ENCODE data around the gene ELMO1. TPM values are rescaled to one million over a fixed set of nuclear protein-coding genes. Genes with fewer than 3 reads are reported as not detected.

Gene ELMO1
- polyA plus RNA-seq, 1 donor (not counting 4 experiments of a cell fraction or from before 2014, with no cell fraction given) = not detected

- Histone ChIP-seq H3K9me3 (ENCODE audit: control insufficient read depth, low read depth, low read length) (no peaks in the 10 kb centered on the region), H3K4me3 (ENCODE audit: control insufficient read depth in 2 of 3, extremely low read depth in 1 of 3, insufficient read depth in 2 of 3, low read depth in 1 of 3, low read length in 3 of 3) (no peak overlapping the region), H3K79me2 (ENCODE audit: control insufficient read depth, insufficient read depth, low read length) (no peaks in the 10 kb centered on the region), H2AFZ (ENCODE audit: control insufficient read depth, low read length) (no peak overlapping the region), H3K27me3 (ENCODE audit: control insufficient read depth, extremely low read depth, insufficient read depth, low read length) (no peaks in the 10 kb centered on the region), H3K4me2 (ENCODE audit: control insufficient read depth, extremely low read depth, insufficient read depth, low read depth, low read length) (no peak overlapping the region), H3K9me1 (ENCODE audit: control insufficient read depth, extremely low read depth, insufficient read depth, low read length) (no peaks in the 10 kb centered on the region), H3K9ac (ENCODE audit: control insufficient read depth, extremely low read depth, insufficient read depth, low read length) (no peak overlapping the region), H3K4me1 (ENCODE audit: control insufficient read depth, extremely low read depth, insufficient read depth, low read length) (no peaks in the 10 kb centered on the region), H4K20me1 (ENCODE audit: control insufficient read depth, extremely low read depth, insufficient read depth, low read length) (no peaks in the 10 kb centered on the region), H3K27ac (ENCODE audit: control insufficient read depth, insufficient read depth, low read length) (no peak overlapping the region), H3K36me3 (ENCODE audit: control insufficient read depth in 2 of 2, extremely low read depth in 1 of 2, insufficient read depth in 2 of 2, low read length in 2 of 2) (no peaks in the 10 kb centered on the region)
- dilution Hi-C loops (cut with MboI; ENCODE audit: extremely low pct_ligation_motif_present, low sequenced_read_pairs) = no loop called here
- no peak for TF ChIP-seq EZH2 (IDR thresholded peaks at IDR 0.05; ENCODE audit: low read length)
- no peak for TF ChIP-seq CTCF (optimal IDR thresholded peaks at IDR 0.05 in 1 of 3, IDR thresholded peaks at IDR 0.05 in 1 of 3, conservative IDR thresholded peaks at IDR 0.05 in 1 of 3; ENCODE audit: extremely low read depth in 1 of 3, insufficient read depth in 2 of 3, low read length in 3 of 3)
- FAIRE-seq (no peak), DNase-seq (ENCODE audit: low read depth, low spot score) (no peak)
Measured at GRCh38 chr7:37277513-37277912, 171.2 kb downstream of the ELMO1 start.

- DNase-seq (ENCODE audit: low read depth, low spot score) (no peak), FAIRE-seq (no peak)
- dilution Hi-C loops (cut with MboI; ENCODE audit: extremely low pct_ligation_motif_present, low sequenced_read_pairs) = no loop called here
- Histone ChIP-seq H3K9me1 (ENCODE audit: control insufficient read depth, extremely low read depth, insufficient read depth, low read length) (no peaks in the 10 kb centered on the region), H3K27me3 (ENCODE audit: control insufficient read depth, extremely low read depth, insufficient read depth, low read length) (no peaks in the 10 kb centered on the region), H2AFZ (ENCODE audit: control insufficient read depth, low read length) (no peak overlapping the region), H3K9ac (ENCODE audit: control insufficient read depth, extremely low read depth, insufficient read depth, low read length) (no peak overlapping the region), H4K20me1 (ENCODE audit: control insufficient read depth, extremely low read depth, insufficient read depth, low read length) (no peaks in the 10 kb centered on the region), H3K36me3 (ENCODE audit: control insufficient read depth in 2 of 2, extremely low read depth in 1 of 2, insufficient read depth in 2 of 2, low read length in 2 of 2) (no peaks in the 10 kb centered on the region), H3K4me2 (ENCODE audit: control insufficient read depth, extremely low read depth, insufficient read depth, low read depth, low read length) (no peak overlapping the region), H3K4me3 (ENCODE audit: control insufficient read depth in 2 of 3, extremely low read depth in 1 of 3, insufficient read depth in 2 of 3, low read depth in 1 of 3, low read length in 3 of 3) (no peak overlapping the region), H3K27ac (ENCODE audit: control insufficient read depth, insufficient read depth, low read length) (no peak overlapping the region), H3K4me1 (ENCODE audit: control insufficient read depth, extremely low read depth, insufficient read depth, low read length) (no peaks in the 10 kb centered on the region), H3K9me3 (ENCODE audit: control insufficient read depth, low read depth, low read length) (no peaks in the 10 kb centered on the region), H3K79me2 (ENCODE audit: control insufficient read depth, insufficient read depth, low read length) (no peaks in the 10 kb centered on the region)
- no peak for TF ChIP-seq EZH2 (IDR thresholded peaks at IDR 0.05; ENCODE audit: low read length)
- TF ChIP-seq CTCF (optimal IDR thresholded peaks at IDR 0.05 in 1 of 3, IDR thresholded peaks at IDR 0.05 in 1 of 3, conservative IDR thresholded peaks at IDR 0.05 in 1 of 3; ENCODE audit: extremely low read depth in 1 of 3, insufficient read depth in 2 of 3, low read length in 3 of 3) = no peak
Measured at GRCh38 chr7:37275078-37275710, 173.5 kb downstream of the ELMO1 start.

All from keratinocyte (primary cell).